GM12892 (cell line): ENCODE data around the gene TWF1. TPM values are rescaled to one million over a fixed set of nuclear protein-coding genes. Genes with fewer than 3 reads are reported as not detected.
"Not testable (repeated sequence)": the region's sequence is repeated elsewhere in the genome, so short reads cannot be mapped to it uniquely, and the experiment has no call there.

Experiments
- DNase-seq: peaks from one replicate; pipeline ENCODE4 v3.0.0; 2011; ENCODE audit not compliant: insufficient read length
- FAIRE-seq: peaks from 2 replicates; lab custom pipeline; 2011; peaks lifted over from hg19 to GRCh38; lab: Jason Lieb, UNC
- POLR2A ChIP-seq: IDR thresholded peaks from 2 replicates; pipeline ENCODE4 v1.6.1; 2011; ENCODE audit warnings: low read depth, low read length, control low read depth
- POLR2AphosphoS5 ChIP-seq: IDR thresholded peaks from 2 replicates; pipeline ENCODE4 v1.6.1; 2011; ENCODE audit warnings: low read depth, low read length, control low read depth
- TAF1 ChIP-seq: IDR thresholded peaks from 2 replicates; pipeline ENCODE4 v1.6.1; 2011; ENCODE audit warnings: low read depth, mild to moderate bottlenecking, control low read depth, low read length, borderline replicate concordance
- polyA plus RNA-seq: library from polyadenylated mRNA; unstranded; fragments of >200 nt; gene quantifications from one replicate; pipeline ENCODE4 v1.2.1, GENCODE V29; 2012; ENCODE audit warnings: missing spikeins, inconsistent platforms; ENCODE audit not compliant: missing spikeins

The TWF1 gene
- 15.2 TPM for polyA plus RNA-seq

GRCh38 chr12:43805860-43806736 lies at the start of gene TWF1:
TSS of gene TWF1 (minus strand) at chr12:43806317. CDS start at chr12:43806245, 72 bp downstream.
- FAIRE-seq: peak; percentile 92
- TF ChIP-seq POLR2A (peak; percentile 89), POLR2AphosphoS5 (peak; percentile 77), TAF1 (peak; percentile 64; the same call in 1 of the 2 replicates)
- DNase-seq: peak; percentile 78

- FAIRE-seq (peak; percentile 70), DNase-seq (no peak)
Measured at GRCh38 chr12:43852744-43853143, 46.6 kb upstream of the TWF1 start.

DNA sequence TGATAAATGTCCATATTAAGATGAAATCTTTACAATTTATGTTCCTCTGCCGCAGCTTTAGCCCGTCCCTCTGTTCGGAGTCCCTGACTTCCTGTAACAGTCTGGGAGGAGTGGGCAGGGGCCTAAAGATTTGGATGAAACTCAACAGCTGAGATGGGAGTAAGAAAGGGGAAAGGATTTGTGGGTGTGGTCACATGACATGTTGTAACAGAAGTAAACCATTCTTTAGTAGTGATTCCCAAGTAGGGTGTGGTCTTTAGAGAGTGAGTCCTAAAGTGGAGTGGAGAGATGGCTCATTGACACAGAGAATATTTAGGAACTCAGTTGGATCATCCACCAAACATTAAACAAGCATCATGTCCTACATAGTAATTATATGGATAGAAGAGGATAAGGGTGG lies 42.7 kb upstream of the TWF1 start:
- no peak for TF ChIP-seq POLR2AphosphoS5
- no peak for TF ChIP-seq POLR2A
- TF ChIP-seq TAF1: no peak
- DNase-seq: no peak
- no peak for FAIRE-seq

More at GRCh38 chr12:43852744-43853143, 46.6 kb upstream of the TWF1 start:
- no peak for TF ChIP-seq POLR2AphosphoS5
- no peak for TF ChIP-seq TAF1
- TF ChIP-seq POLR2A: no peak

- FAIRE-seq: no peak
- DNase-seq: no peak
Measured at GRCh38 chr12:43848226-43848507, 42.0 kb upstream of the TWF1 start.

GRCh38 chr12:43847425-43848225 lies 41.5 kb upstream of the TWF1 start:
- not testable (repeated sequence) for FAIRE-seq, DNase-seq

More at GRCh38 chr12:43848226-43848507, 42.0 kb upstream of the TWF1 start:
- no peak for TF ChIP-seq TAF1
- TF ChIP-seq POLR2AphosphoS5: no peak
- no peak for TF ChIP-seq POLR2A

GRCh38 chr12:43842259-43842658 lies 36.1 kb upstream of the TWF1 start:
- DNase-seq (no peak), FAIRE-seq (no peak)
- TF ChIP-seq POLR2A (no peak), POLR2AphosphoS5 (no peak), TAF1 (no peak)

- DNase-seq (no peak), FAIRE-seq (no peak)
- TF ChIP-seq POLR2AphosphoS5 (no peak), POLR2A (no peak), TAF1 (no peak)
Measured at GRCh38 chr12:43841253-43841652, 35.1 kb upstream of the TWF1 start.

GRCh38 chr12:43840338-43840737 lies 34.2 kb upstream of the TWF1 start:
- DNase-seq: no peak
- TF ChIP-seq TAF1 (no peak), POLR2AphosphoS5 (no peak), POLR2A (no peak)
- no peak for FAIRE-seq

DNA sequence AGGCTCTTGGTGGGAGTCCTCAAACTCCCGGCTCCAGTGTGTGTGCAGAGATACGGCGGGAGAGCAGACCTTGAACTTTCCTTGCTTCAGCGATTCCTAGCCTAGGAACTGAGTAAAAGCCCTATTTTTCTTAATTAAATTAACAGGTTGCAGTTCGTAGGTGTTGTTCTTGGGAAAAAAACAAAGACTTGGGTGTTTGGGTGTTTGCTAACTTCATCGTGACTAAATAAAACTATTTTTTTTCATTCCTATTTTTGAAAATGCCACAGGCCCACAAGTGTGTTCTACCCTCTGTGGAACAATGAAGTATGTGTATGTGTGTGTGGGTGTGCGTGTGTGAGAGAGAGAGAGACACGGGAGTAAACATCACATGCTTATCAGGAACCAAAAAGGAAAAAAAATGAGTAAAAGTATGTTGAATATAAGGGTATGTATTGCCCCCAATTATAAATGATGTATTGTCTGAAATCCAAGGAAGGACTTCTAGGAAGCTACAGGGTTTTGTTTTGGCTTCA lies 30.4 kb upstream of the TWF1 start:
- no peak for FAIRE-seq

GRCh38 chr12:43835656-43836474 lies 29.7 kb upstream of the TWF1 start, which contains the start of gene TMEM117:
TSS of gene TMEM117 (plus strand) at chr12:43836081.
- DNase-seq: peak; percentile 59
- FAIRE-seq: peak; percentile 78

More for the DNA sequence above, 30.4 kb upstream of the TWF1 start:
- no peak for TF ChIP-seq TAF1
- no peak for TF ChIP-seq POLR2A
- TF ChIP-seq POLR2AphosphoS5: no peak
- no peak for DNase-seq

More at GRCh38 chr12:43835656-43836474, 29.7 kb upstream of the TWF1 start, which contains the start of gene TMEM117:
- 0 out of 2 replicates have a peak, but pooled peaks have one; percentile 34 for TF ChIP-seq POLR2AphosphoS5
- TF ChIP-seq POLR2A: peak; percentile 70; the same call in 1 of the 2 replicates
- peak; percentile 28; the same call in 1 of the 2 replicates for TF ChIP-seq TAF1
